Measurements from ENCODE around the gene HERC2. TPM values are rescaled to one million over a fixed set of nuclear protein-coding genes. Genes with fewer than 3 reads are reported as not detected.

The HERC2 gene
- total RNA-seq, 3 donors from 2014 or later (not counting 1 experiment from before 2014, with no cell fraction given): 54.2 to 64.0 (median 63.9) TPM

DNA sequence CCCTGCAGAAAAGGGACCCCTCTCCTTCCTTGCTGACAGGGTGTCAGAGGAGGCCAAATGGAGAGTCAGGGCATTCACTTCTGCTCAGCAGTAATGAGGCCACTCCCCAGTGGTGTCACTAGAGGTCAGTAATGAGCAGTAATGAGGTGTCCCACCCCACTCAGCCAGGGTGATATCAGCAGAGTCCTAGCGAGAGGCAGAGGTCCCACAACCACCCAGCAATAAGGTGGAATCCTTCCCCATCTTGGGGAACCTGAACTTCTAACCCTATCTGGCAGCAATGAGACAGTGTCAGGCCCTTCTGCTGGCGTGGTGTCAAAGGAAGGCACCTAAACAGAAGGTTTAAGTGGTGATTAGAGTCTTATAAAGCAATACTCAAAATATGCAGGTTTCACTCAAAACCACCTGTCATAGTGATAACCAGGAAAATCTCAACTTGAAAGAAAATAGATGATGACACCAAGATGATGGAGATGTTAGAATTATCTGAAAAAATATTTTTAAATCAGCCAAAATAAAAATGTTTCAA lies 235.7 kb downstream of the HERC2 start:
- no peak overlapping the region for H3K27ac ChIP-seq (ENCODE audit: low read length)
- Mint-ChIP-seq H3K9me3 (peaks cover 0 to 5% of the 10 kb centered on the region in 2 donors), H3K4me3 (no peak overlapping the region), H3K27me3 (ENCODE audit: low read depth in 2 of 2) (peaks cover 22 to 29% of the 10 kb centered on the region in 2 donors), H3K4me1 (peaks cover 11 to 12% of the 10 kb centered on the region in 2 donors), H3K36me3 (peaks cover 13% of the 10 kb centered on the region), H3K27ac (peak overlapping the region; percentile 7 to 29)
- H3K4me1 ChIP-seq (ENCODE audit: control insufficient read depth, insufficient read depth, low read length): no peaks in the 10 kb centered on the region
- H3K4me3 ChIP-seq (ENCODE audit: low read length): no peak overlapping the region
- intact Hi-C loops (cut with micrococcal nuclease): loop anchor here (1.0 kb wide), 1 partner anchor 37 kb away; no protein-coding TSS in a partner anchor
- DNase-seq: peak; percentile 39 to 75
- TF ChIP-seq, protein P1, sequence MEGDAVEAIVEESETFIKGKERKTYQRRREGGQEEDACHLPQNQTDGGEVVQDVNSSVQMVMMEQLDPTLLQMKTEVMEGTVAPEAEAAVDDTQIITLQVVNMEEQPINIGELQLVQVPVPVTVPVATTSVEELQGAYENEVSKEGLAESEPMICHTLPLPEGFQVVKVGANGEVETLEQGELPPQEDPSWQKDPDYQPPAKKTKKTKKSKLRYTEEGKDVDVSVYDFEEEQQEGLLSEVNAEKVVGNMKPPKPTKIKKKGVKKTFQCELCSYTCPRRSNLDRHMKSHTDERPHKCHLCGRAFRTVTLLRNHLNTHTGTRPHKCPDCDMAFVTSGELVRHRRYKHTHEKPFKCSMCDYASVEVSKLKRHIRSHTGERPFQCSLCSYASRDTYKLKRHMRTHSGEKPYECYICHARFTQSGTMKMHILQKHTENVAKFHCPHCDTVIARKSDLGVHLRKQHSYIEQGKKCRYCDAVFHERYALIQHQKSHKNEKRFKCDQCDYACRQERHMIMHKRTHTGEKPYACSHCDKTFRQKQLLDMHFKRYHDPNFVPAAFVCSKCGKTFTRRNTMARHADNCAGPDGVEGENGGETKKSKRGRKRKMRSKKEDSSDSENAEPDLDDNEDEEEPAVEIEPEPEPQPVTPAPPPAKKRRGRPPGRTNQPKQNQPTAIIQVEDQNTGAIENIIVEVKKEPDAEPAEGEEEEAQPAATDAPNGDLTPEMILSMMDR (IDR thresholded peaks at IDR 0.05): peak; percentile 74
- H3K36me3 ChIP-seq (ENCODE audit: control insufficient read depth, insufficient read depth, low read length): no peaks in the 10 kb centered on the region
- no peaks in the 10 kb centered on the region for H3K9me3 ChIP-seq (ENCODE audit: control insufficient read depth, insufficient read depth, low read length)
- WGBS (ENCODE audit: insufficient coverage): 28% methylated on average over 2 of the region's 2 CpGs
- no peaks in the 10 kb centered on the region for H3K27me3 ChIP-seq (ENCODE audit: control insufficient read depth, insufficient read depth, low read length)
- ATAC-seq: peak; percentile 94 to 100 (median 100)

DNA sequence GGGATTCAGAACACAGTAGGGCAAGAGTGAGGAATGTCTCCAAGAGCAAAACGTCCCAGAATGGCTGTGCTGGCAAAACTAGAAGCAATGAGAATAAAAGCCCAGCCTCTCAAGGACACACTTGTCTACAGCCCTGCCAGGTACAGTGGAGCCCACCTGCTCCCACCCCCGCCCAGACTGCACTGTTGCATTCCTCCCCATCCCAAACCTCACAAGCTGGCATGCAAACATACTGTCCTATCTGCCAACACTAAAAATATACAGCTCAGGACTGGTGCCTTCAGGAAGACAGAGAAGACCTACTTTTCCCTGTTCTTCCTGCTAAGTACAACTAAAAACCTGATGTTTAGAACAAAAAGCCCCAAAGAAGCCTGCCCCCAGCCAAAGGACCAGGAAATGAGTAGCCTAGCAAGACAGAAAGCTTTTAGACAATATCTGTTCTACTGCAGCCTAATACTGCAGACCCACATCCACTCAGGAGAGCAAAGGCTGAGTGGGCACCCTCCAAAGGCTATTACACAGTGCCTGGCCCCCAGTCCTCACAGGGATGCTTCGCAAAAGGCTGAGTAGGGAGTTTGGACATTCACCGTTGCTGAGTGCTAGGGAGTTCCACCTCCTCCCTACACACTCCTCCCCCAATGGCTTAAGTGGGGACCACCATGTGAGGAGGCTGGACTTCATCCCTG lies 236.3 kb downstream of the HERC2 start:
- Histone ChIP-seq H3K27me3 (ENCODE audit: control insufficient read depth, insufficient read depth, low read length) (no peaks in the 10 kb centered on the region), H3K4me1 (ENCODE audit: control insufficient read depth, insufficient read depth, low read length) (no peaks in the 10 kb centered on the region), H3K4me3 (ENCODE audit: low read length) (no peak overlapping the region), H3K36me3 (ENCODE audit: control insufficient read depth, insufficient read depth, low read length) (no peaks in the 10 kb centered on the region), H3K9me3 (ENCODE audit: control insufficient read depth, insufficient read depth, low read length) (no peaks in the 10 kb centered on the region), H3K27ac (ENCODE audit: low read length) (no peak overlapping the region)
- peaks cover 18 to 23% of the 10 kb centered on the region in 2 donors for H3K27me3 Mint-ChIP-seq (ENCODE audit: low read depth in 2 of 2)
- TF ChIP-seq, protein P1 (IDR thresholded peaks at IDR 0.05): no peak
- intact Hi-C loops (cut with micrococcal nuclease): loop anchor here (1.0 kb wide), 1 partner anchor 38 kb away; no protein-coding TSS in a partner anchor
- no peak overlapping the region for H3K27ac Mint-ChIP-seq
- H3K9me3 Mint-ChIP-seq: peaks cover 0 to 4% of the 10 kb centered on the region in 2 donors
- H3K4me3 Mint-ChIP-seq: no peak overlapping the region
- peaks cover 11 to 12% of the 10 kb centered on the region in 2 donors for H3K4me1 Mint-ChIP-seq
- ATAC-seq (peak; percentile 5 to 10 (median 8)), DNase-seq (no peak)
- H3K36me3 Mint-ChIP-seq: peaks cover 7% of the 10 kb centered on the region
- WGBS (ENCODE audit: insufficient coverage): 79% methylated on average over 4 of the region's 4 CpGs

DNA sequence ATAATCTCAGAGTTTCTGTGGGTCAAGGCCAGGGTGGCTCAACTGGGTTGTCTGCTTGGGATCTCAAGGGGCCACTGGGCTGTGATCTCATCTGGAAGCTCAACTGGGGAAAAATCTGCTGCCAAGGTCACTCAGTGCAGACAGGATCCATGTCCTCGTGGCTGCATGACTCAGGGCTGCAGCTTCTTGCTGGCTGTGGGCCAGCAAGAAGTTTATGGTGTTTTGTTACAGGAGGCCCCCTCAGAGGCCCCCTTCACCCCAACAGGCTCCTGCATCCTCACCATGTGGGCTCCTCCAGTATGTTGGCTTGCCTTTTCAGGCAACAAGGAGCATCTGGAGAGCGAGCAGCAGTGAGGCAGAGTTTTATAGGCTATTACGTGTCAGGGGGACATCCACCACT lies 237.4 kb downstream of the HERC2 start:
- H3K4me1 Mint-ChIP-seq: peaks cover 11 to 12% of the 10 kb centered on the region in 2 donors
- TF ChIP-seq, protein P1 (IDR thresholded peaks at IDR 0.05): no peak
- Histone ChIP-seq H3K4me1 (ENCODE audit: control insufficient read depth, insufficient read depth, low read length) (no peaks in the 10 kb centered on the region), H3K36me3 (ENCODE audit: control insufficient read depth, insufficient read depth, low read length) (no peaks in the 10 kb centered on the region), H3K9me3 (ENCODE audit: control insufficient read depth, insufficient read depth, low read length) (no peaks in the 10 kb centered on the region), H3K27ac (ENCODE audit: low read length) (no peak overlapping the region), H3K4me3 (ENCODE audit: low read length) (no peak overlapping the region), H3K27me3 (ENCODE audit: control insufficient read depth, insufficient read depth, low read length) (no peaks in the 10 kb centered on the region)
- intact Hi-C loops (cut with micrococcal nuclease): no loop called here
- DNase-seq: no peak
- H3K9me3 Mint-ChIP-seq: no peaks in the 10 kb centered on the region
- WGBS (ENCODE audit: insufficient coverage): 78% methylated on average over 3 of the region's 3 CpGs
- no peak overlapping the region for H3K27ac Mint-ChIP-seq
- peaks cover 9 to 12% of the 10 kb centered on the region in 2 donors for H3K27me3 Mint-ChIP-seq (ENCODE audit: low read depth in 2 of 2)
- H3K36me3 Mint-ChIP-seq: no peaks in the 10 kb centered on the region
- no peak for ATAC-seq
- no peak overlapping the region for H3K4me3 Mint-ChIP-seq
